ENCODE measurements around the gene ARHGAP31.
A peak's percentile ranks its signal among the peaks of the same experiment; 100 is the strongest.

Gene ARHGAP31

DNA sequence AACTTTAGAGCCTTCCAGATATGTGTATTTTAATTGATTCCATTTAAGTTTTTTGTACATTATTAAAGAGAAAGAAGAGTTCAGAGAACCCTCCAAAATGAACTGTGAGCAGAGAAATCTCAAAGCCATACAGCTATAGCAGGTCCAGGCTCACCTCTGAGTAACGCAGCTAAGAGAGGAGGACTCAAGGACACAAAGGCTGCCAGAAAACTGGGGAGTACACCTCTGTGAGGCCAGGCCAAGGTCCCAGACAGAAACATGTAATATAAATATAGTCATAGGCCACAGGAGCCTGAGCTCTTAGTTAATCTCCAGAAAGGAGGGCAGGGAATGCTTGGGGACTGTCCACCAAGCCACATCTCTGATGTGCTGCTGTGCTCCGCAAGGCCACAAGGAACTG, 102.7 kb downstream of the ARHGAP31 start:
- DNase-seq (ENCODE audit: low spot score) = no peak

DNA sequence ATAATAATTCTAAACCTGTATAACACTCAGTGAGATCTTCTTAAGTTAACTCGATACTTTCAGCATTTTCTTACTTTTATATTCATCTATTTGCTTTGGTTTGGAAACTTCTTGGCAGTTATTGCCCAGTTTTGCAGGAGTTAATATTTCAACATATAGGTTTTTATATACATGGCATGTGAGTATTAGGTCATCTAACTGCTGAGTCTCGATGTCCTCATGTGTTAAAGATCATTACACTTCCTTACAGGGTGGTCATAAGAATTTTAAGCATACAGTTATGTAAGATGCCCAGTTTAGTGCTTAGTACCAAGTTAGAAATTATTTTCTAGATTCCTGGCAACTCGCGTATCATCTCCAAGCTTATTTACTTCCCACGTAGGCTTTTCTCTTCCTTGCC, 106.3 kb downstream of the ARHGAP31 start:
- no peak for DNase-seq (ENCODE audit: low spot score)

DNA sequence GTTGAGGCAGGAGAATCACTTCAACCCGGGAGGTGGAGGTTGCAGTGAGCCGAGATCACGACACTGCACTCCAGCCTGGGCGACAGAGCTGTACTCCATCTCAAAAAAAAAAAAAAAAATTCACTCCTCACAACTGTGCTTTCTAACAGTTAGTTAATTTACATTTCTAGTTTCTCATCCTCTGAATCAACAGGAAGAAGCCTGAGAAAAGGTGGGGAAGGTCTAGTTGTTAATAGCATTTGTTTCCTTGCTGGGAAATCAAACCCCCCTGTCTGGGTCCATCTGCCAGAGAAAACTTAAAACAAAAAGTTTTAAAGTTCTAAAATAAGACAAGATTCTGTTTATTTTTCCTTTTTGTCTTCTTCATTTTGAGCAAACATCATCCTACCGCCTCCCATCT, 106.9 kb downstream of the ARHGAP31 start:
- DNase-seq (ENCODE audit: low spot score) = no peak

- DNase-seq (ENCODE audit: low spot score) = no peak
Measured at GRCh38 chr3:119401503-119402440, 107.6 kb downstream of the ARHGAP31 start.

- no peak for DNase-seq (ENCODE audit: low spot score)
Measured at GRCh38 chr3:119402791-119403190, 108.6 kb downstream of the ARHGAP31 start.

DNA sequence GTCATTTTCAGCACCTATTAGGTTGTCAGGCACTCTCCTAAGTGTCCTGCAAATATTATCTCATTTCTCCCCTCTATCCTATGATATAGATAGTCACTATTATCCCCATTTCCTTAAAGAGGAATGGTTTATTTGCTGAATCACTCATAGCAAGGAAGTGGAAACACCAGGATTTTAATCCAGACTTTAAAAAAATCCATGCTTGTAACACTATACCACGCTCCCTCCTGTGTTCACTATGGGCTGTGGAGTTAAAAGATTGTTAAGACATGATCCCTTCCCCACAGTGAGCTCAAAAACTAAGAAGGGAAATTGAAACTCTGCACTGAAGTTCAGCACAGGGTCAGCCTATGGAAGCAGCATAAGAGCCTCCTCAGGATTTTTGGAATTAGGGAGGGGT, 109.0 kb downstream of the ARHGAP31 start:
- no peak for DNase-seq (ENCODE audit: low spot score)

- no peak for DNase-seq (ENCODE audit: low spot score)
Measured at GRCh38 chr3:119405315-119405714, 111.1 kb downstream of the ARHGAP31 start.

GRCh38 chr3:119408243-119408950, 114.2 kb downstream of the ARHGAP31 start:
- DNase-seq (ENCODE audit: low spot score) = no peak

DNA sequence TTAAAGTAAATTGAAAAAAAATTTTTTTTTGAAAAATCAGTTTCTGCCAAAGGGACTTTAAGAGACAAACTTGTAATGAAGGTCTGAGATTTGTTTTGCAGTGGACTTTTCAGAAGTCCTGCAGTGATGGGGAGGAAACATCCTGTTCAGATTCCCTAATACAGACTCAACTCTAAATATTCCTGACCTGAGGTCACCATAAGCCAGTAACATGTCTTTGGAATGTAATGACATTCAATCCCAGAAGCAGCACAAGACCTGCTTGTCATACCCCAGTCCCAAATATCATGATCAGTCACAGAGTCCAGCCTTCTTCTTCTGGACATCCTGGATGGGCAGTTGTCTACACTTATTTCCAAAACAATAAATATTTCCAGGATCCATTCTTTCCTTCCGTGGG, 115.7 kb downstream of the ARHGAP31 start:
- no peak for DNase-seq (ENCODE audit: low spot score)

- no peak for DNase-seq (ENCODE audit: low spot score)
Measured at GRCh38 chr3:119413603-119414280, 119.6 kb downstream of the ARHGAP31 start.

- DNase-seq (ENCODE audit: low spot score) = no peak
Measured at GRCh38 chr3:119416873-119417272, 122.7 kb downstream of the ARHGAP31 start.

GRCh38 chr3:119417771-119418512, 123.8 kb downstream of the ARHGAP31 start:
- DNase-seq (ENCODE audit: low spot score) = no peak

- no peak for DNase-seq (ENCODE audit: low spot score)
Measured at GRCh38 chr3:119418641-119419040, 124.5 kb downstream of the ARHGAP31 start.

DNA sequence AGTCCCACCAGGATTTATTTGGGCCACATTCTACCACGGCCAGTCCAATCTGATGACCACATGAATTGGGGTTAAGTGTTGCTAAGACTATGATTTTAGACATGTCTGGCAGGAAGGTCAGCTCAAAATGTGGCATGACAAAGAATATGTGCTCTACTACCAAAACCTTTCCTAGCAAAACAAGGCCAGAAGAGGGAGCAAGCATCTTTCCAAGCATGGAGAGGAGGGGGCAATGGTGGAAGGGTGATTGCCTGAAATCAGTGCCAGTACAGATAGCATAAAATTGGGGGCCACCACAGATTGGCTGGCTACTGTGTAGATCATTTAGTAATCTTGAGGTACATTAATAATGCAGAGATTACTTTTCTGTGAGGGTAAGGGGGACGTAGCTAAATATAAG, 126.0 kb downstream of the ARHGAP31 start:
- no peak for DNase-seq (ENCODE audit: low spot score)

GRCh38 chr3:119427669-119428068, 133.5 kb downstream of the ARHGAP31 start:
- DNase-seq (ENCODE audit: low spot score) = no peak

DNA sequence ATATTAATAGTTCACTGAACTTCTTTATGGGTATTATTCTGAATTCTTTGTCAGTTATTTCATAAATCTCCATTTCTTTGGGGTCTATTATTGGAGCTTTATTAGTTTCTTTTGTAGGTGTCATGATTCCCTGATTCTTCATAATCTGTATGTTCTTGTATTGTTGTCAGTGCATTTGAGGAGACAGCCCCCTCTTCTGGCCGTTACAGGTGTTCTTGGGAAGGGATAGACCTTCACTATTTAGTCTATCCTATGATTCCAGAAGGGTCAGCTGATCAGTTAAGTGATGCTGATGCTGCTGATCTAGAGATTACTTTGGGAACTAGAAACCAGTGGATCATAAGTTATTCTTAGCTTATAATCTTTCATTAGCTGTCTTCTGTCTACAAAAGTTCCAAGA, 134.4 kb downstream of the ARHGAP31 start:
- no peak for DNase-seq (ENCODE audit: low spot score)

GRCh38 chr3:119433613-119434325, 139.6 kb downstream of the ARHGAP31 start:
- no peak for DNase-seq (ENCODE audit: low spot score)

DNA sequence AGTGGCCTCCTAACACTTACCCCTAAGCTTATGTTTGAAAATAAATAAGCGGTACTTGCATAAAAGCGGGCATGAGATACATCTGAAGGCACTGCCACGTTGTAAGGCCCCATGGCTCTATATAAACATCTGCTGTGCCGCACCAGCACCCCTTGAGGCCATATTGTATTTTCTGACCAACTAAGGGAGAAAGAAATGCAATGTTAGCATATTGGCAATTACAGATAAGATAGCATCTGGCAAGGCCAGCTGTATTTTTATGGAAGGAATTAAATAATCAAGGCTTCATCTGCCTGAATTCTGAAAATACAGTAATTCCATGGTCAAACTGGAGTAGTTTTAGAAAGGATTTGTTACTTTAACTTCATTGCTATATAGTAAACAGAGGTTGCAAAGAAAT, 140.5 kb downstream of the ARHGAP31 start:
- no peak for DNase-seq (ENCODE audit: low spot score)

- DNase-seq (ENCODE audit: low spot score) = no peak
Measured at GRCh38 chr3:119436977-119437376, 142.8 kb downstream of the ARHGAP31 start.

GRCh38 chr3:119437691-119438258, 143.6 kb downstream of the ARHGAP31 start:
- DNase-seq (ENCODE audit: low spot score) = peak; percentile 2

DNA sequence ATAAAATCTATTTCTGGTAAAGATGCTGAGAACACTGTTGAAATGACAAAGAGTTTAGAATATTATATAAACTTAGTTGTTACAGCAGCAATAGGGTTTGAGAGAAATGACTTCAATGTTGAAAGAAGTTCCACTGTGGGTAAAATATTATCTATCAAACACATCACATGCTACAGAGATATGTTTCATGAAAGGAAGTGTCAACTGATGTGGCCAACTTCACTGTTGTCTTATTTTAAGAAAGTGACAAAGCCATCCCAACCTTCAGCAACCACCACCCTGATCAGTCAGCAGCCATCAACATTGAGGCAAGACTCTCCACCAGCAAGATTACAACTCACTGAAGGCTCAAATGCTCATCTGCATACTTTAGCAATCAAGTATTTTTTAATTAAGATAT, 149.0 kb downstream of the ARHGAP31 start:
- no peak for DNase-seq (ENCODE audit: low spot score)

Data from CD4-positive, alpha-beta T cell treated with Interleukin-15 for 4 hours (primary cell).